Fibroblast of villous mesenchyme (primary cell): ENCODE data around the gene RBPJ. TPM values are rescaled to one million over a fixed set of nuclear protein-coding genes. Genes with fewer than 3 reads are reported as not detected.
A peak's percentile ranks its signal among the peaks of the same experiment; 100 is the strongest.

Source experiments
- DNase-seq: peaks from one replicate; pipeline ENCODE4 v3.0.0-alpha.2; 2010; ENCODE audit warnings: low read depth
- H3K4me3 ChIP-seq: 2 replicates; pipeline ENCODE4 v1.5.1; 2011; ENCODE audit warnings: low read depth, mild to moderate bottlenecking, low read length
- total RNA-seq: library from RNA; depleted of rRNA; stranded (reverse); fragments of >200 nt; gene quantifications from 2 replicates; pipeline ENCODE4 v1.2.3, GENCODE V29; 2012
- TF ChIP-seq, protein P1 (sequence below): IDR thresholded peaks from 2 replicates; pipeline ENCODE4 v1.5.1; 2012; ENCODE audit warnings: low read depth, mild to moderate bottlenecking, low read length; ENCODE audit not compliant: insufficient read depth

Gene RBPJ
- total RNA-seq, 1 donor: 58.7 TPM

- H3K4me3 ChIP-seq: no peak overlapping the region
- TF ChIP-seq, protein P1, sequence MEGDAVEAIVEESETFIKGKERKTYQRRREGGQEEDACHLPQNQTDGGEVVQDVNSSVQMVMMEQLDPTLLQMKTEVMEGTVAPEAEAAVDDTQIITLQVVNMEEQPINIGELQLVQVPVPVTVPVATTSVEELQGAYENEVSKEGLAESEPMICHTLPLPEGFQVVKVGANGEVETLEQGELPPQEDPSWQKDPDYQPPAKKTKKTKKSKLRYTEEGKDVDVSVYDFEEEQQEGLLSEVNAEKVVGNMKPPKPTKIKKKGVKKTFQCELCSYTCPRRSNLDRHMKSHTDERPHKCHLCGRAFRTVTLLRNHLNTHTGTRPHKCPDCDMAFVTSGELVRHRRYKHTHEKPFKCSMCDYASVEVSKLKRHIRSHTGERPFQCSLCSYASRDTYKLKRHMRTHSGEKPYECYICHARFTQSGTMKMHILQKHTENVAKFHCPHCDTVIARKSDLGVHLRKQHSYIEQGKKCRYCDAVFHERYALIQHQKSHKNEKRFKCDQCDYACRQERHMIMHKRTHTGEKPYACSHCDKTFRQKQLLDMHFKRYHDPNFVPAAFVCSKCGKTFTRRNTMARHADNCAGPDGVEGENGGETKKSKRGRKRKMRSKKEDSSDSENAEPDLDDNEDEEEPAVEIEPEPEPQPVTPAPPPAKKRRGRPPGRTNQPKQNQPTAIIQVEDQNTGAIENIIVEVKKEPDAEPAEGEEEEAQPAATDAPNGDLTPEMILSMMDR: no peak
- no peak for DNase-seq
Observed at GRCh38 chr4:26337612-26338011, 16.8 kb downstream of the RBPJ start.

DNA sequence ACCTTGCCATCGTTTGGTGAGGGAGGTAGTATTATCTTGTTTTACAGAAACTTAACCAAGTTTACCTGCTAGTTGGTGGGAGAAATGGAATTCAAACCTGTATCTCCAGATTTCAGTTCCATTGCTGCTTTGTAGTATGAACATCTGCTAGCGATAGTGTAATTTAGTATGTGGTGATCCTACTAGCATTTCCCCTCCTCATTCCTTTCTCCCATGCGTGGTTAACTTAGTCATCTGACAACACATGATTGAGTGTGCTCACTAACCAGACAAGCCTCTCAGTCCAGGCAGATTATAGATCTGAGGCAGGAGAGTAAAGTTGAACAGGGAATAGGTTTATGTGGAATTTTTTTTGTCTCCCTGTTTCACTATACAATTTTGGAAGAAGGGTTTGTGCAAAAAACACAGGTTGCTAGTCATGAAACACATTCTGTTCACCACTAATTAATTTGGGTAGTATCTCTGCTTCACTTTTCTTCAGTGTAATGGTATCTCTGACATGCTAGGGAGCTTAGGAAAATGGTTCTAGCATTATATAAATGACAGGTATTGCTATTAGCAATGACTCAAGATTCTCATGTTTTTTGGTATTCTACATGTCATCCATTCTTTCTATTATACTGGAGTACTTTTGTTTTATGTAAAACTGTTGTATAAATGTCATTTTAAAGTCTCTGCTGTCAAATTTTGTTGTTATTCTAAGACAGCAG, 21.7 kb downstream of the RBPJ start:
- TF ChIP-seq, protein P1: no peak
- H3K4me3 ChIP-seq: no peak overlapping the region
- peak; percentile 86 for DNase-seq

DNA sequence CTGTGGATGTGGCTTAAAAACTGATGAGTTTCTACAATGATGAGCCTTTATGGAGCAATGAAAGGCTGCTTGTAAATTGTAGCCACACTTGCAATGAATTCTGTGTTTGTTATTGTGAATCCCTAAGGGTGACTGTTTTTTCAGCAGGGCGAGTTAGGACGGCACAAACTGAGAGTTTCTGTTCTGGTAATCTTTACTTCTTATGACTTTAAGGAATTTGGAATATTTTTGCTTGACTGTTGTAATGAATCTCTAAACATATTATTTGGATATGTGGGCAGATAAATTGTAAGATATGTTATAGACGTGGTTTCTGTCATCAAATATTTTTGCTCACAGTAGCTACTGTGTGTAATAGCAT, 22.2 kb downstream of the RBPJ start:
- TF ChIP-seq, protein P1: no peak
- H3K4me3 ChIP-seq: no peak overlapping the region
- DNase-seq: peak; percentile 57

- no peak for DNase-seq
- H3K4me3 ChIP-seq: no peak overlapping the region
- TF ChIP-seq, protein P1: no peak
Observed at GRCh38 chr4:26344901-26345564, 24.2 kb downstream of the RBPJ start.

GRCh38 chr4:26345565-26345938, 24.7 kb downstream of the RBPJ start:
- TF ChIP-seq, protein P1: no peak
- peak overlapping the region; percentile 34 for H3K4me3 ChIP-seq
- DNase-seq: no peak

- DNase-seq: peak; percentile 87
- TF ChIP-seq, protein P1: no peak
- H3K4me3 ChIP-seq: peak overlapping the region; percentile 34
Observed at GRCh38 chr4:26346203-26346620, 25.4 kb downstream of the RBPJ start.

- TF ChIP-seq, protein P1: no peak
Observed at GRCh38 chr4:26349496-26349895, 28.7 kb downstream of the RBPJ start.

More at GRCh38 chr4:26349496-26349895, 28.7 kb downstream of the RBPJ start:
- peak; percentile 20 for DNase-seq
- H3K4me3 ChIP-seq: no peak overlapping the region
